Measurements from ENCODE around the gene SLC7A11.

SLC7A11 gene

DNA sequence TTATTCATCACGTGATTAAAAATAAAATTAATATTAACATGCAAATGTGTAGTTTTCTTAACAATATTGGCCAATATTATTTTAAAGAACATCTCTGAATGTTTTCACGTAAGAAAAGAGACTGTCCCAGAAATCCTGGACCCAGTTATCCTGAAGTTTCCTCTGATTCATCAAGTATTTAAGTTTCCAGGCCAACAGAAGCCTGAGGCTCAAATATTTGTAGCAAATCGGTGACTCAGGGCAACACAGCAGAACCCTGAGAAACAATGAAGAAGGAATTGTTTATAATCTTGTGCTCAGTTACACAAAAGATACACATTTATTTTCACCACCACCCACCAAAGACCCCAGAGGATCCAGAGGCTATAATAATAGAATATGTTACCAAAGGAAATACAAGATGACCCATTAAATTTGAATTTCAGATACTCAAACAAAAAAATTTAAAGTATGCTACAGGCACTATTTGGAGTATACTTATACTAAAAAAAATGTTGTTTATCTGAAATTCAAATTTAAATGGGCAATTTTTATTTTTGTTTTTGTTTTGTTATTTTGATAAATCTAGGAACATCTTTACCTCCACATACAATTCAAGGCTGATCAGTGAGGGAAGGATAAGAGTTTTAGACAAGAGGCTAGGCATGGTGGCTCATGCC is 33.9 kb upstream of the SLC7A11 start:
- H3K27me3 ChIP-seq (ENCODE audit: insufficient read depth, poor library complexity, severe bottlenecking): no peaks in the 10 kb centered on the region
- no peaks in the 10 kb centered on the region for H3K36me3 ChIP-seq (ENCODE audit: low read depth)
- ATAC-seq (ENCODE audit: low read depth) (peak; percentile 99), DNase-seq (ENCODE audit: low spot score) (no peak)
- H3K9me3 ChIP-seq (ENCODE audit: severe bottlenecking): no peaks in the 10 kb centered on the region
- H3K27ac ChIP-seq (ENCODE audit: poor library complexity, severe bottlenecking): peak overlapping the region; percentile 33
- TF ChIP-seq, protein P1, sequence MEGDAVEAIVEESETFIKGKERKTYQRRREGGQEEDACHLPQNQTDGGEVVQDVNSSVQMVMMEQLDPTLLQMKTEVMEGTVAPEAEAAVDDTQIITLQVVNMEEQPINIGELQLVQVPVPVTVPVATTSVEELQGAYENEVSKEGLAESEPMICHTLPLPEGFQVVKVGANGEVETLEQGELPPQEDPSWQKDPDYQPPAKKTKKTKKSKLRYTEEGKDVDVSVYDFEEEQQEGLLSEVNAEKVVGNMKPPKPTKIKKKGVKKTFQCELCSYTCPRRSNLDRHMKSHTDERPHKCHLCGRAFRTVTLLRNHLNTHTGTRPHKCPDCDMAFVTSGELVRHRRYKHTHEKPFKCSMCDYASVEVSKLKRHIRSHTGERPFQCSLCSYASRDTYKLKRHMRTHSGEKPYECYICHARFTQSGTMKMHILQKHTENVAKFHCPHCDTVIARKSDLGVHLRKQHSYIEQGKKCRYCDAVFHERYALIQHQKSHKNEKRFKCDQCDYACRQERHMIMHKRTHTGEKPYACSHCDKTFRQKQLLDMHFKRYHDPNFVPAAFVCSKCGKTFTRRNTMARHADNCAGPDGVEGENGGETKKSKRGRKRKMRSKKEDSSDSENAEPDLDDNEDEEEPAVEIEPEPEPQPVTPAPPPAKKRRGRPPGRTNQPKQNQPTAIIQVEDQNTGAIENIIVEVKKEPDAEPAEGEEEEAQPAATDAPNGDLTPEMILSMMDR (IDR thresholded peaks at IDR 0.05; ENCODE audit: poor library complexity, severe bottlenecking): no peak
- H3K4me1 ChIP-seq (ENCODE audit: insufficient read depth, poor library complexity, severe bottlenecking): peaks cover 28% of the 10 kb centered on the region
- H3K4me3 ChIP-seq (ENCODE audit: severe bottlenecking): no peak overlapping the region

DNA sequence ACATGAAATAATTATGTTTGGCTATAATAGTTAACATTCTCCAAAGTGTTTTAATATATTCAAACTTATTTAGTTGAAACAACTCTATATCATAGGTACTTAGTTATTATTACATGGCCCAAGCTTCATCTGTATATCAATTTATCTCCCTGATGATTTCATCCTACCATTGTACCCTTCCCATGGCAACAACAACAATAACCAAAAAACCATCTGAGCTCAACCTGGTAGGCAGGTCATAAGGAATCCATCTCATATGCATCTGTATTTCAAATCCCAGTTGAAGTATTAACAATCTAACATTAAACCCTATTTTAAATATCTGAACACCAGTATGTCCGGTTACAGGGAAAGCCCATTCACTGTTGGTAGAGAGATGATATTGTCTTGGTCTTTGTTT is 33.1 kb upstream of the SLC7A11 start:
- no peaks in the 10 kb centered on the region for H3K27me3 ChIP-seq (ENCODE audit: insufficient read depth, poor library complexity, severe bottlenecking)
- ATAC-seq (ENCODE audit: low read depth): no peak
- H3K4me3 ChIP-seq (ENCODE audit: severe bottlenecking): no peak overlapping the region

DNA sequence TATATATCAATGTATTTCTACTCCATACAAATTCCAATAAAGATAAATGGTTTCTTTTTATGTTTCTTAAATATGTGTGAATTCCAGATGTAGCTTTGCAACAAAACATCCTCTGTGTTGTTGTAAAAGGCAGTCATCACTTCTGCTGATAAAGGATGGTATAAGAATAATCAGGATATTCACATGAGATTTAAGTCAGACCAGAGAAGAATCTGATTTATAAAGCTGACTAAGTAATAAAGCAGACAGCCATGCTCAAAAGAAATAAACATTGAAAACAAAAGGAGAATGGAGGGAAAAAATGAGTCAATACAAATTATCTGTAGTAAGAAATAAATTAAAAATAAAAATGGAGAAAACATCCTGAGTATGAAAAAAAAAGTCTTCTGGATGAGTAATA is 27.0 kb upstream of the SLC7A11 start:
- H3K4me1 ChIP-seq (ENCODE audit: insufficient read depth, poor library complexity, severe bottlenecking): peaks cover 9% of the 10 kb centered on the region
- DNase-seq (ENCODE audit: low spot score): no peak
- no peaks in the 10 kb centered on the region for H3K9me3 ChIP-seq (ENCODE audit: severe bottlenecking)
- TF ChIP-seq, protein P1 (IDR thresholded peaks at IDR 0.05; ENCODE audit: poor library complexity, severe bottlenecking): no peak
- no peaks in the 10 kb centered on the region for H3K27me3 ChIP-seq (ENCODE audit: insufficient read depth, poor library complexity, severe bottlenecking)
- no peak overlapping the region for H3K4me3 ChIP-seq (ENCODE audit: severe bottlenecking)
- no peak for ATAC-seq (ENCODE audit: low read depth)
- H3K36me3 ChIP-seq (ENCODE audit: low read depth): no peaks in the 10 kb centered on the region
- H3K27ac ChIP-seq (ENCODE audit: poor library complexity, severe bottlenecking): no peak overlapping the region

More for the DNA sequence above, 33.1 kb upstream of the SLC7A11 start:
- DNase-seq (ENCODE audit: low spot score): no peak
- H3K27ac ChIP-seq (ENCODE audit: poor library complexity, severe bottlenecking): peak overlapping the region; percentile 33
- TF ChIP-seq, protein P1 (IDR thresholded peaks at IDR 0.05; ENCODE audit: poor library complexity, severe bottlenecking): no peak
- H3K36me3 ChIP-seq (ENCODE audit: low read depth): no peaks in the 10 kb centered on the region
- H3K9me3 ChIP-seq (ENCODE audit: severe bottlenecking): no peaks in the 10 kb centered on the region
- peaks cover 28% of the 10 kb centered on the region for H3K4me1 ChIP-seq (ENCODE audit: insufficient read depth, poor library complexity, severe bottlenecking)

DNA sequence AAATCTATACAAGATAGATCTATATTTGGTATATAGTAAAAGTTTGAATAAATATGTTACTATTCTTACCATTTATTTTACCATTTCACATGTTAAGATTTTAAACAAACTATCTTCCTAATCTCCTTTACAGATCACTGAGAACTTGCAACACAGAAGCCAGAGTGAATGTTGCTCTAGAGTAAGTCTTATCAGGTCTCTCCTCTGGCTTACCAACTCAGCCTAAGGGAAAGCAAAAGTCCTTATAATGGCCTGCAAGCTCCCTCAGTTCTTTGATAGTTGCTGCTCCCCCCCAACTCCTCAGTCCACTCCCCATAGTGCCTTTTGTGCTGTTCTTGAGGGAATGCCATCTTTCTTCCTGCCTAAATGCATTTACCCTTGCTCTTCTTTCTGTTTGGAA is 25.7 kb upstream of the SLC7A11 start:
- Histone ChIP-seq H3K27me3 (ENCODE audit: insufficient read depth, poor library complexity, severe bottlenecking) (no peaks in the 10 kb centered on the region), H3K36me3 (ENCODE audit: low read depth) (no peaks in the 10 kb centered on the region), H3K27ac (ENCODE audit: poor library complexity, severe bottlenecking) (no peak overlapping the region), H3K4me3 (ENCODE audit: severe bottlenecking) (no peak overlapping the region), H3K9me3 (ENCODE audit: severe bottlenecking) (no peaks in the 10 kb centered on the region), H3K4me1 (ENCODE audit: insufficient read depth, poor library complexity, severe bottlenecking) (peaks cover 7% of the 10 kb centered on the region)
- no peak for ATAC-seq (ENCODE audit: low read depth)
- TF ChIP-seq, protein P1 (IDR thresholded peaks at IDR 0.05; ENCODE audit: poor library complexity, severe bottlenecking): no peak
- DNase-seq (ENCODE audit: low spot score): no peak

DNA sequence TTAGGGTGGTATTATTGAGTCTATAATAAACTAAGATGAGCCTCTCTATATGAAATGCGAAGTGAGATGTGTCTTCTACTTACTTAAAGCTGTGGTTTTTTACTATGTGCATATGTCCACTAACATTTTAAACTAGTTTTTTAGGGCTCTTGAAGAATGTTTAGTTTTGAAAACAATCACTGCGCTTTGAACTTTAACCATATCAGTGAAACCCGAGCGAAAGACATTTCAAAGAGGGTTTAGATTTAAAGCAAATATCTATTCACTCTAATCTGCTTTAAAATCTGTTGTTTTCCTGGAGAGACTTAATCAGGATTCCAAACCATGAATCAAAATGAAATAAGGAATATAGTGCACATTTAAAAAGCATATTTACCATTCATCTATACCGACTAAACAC is 24.8 kb upstream of the SLC7A11 start:
- ATAC-seq (ENCODE audit: low read depth) (no peak), DNase-seq (ENCODE audit: low spot score) (no peak)
- Histone ChIP-seq H3K27ac (ENCODE audit: poor library complexity, severe bottlenecking) (no peak overlapping the region), H3K4me1 (ENCODE audit: insufficient read depth, poor library complexity, severe bottlenecking) (peaks cover 13% of the 10 kb centered on the region), H3K36me3 (ENCODE audit: low read depth) (no peaks in the 10 kb centered on the region), H3K9me3 (ENCODE audit: severe bottlenecking) (no peaks in the 10 kb centered on the region), H3K4me3 (ENCODE audit: severe bottlenecking) (no peak overlapping the region), H3K27me3 (ENCODE audit: insufficient read depth, poor library complexity, severe bottlenecking) (no peaks in the 10 kb centered on the region)
- TF ChIP-seq, protein P1 (IDR thresholded peaks at IDR 0.05; ENCODE audit: poor library complexity, severe bottlenecking): no peak
